IMR-90 (cell line): ENCODE results near the gene IQSEC1. TPM values are rescaled to one million over a fixed set of nuclear protein-coding genes. Genes with fewer than 3 reads are reported as not detected.

Experiments
- ATAC-seq: fragments of 200-7000 bp; cut with Tn5 transposase; 2 replicates; pipeline ENCODE4 v1.9.1; 2020; ENCODE audit warnings: low read depth, mild to moderate bottlenecking, moderate library complexity
- BruUV-seq: library from RNA; stranded (reverse); fragments of 400-500 nt; replicated peaks from 2 replicates; lab custom pipeline; 2021; lab: Mats Ljungman, UMichigan
- CTCF ChIA-PET: fragments of 300-600 bp; formaldehyde crosslinking; extraction: SDS; loops from one replicate; lab custom pipeline; 2021; ENCODE audit warnings: antibody characterized with exemption; lab: Yijun Ruan, JAX
- POLR2A ChIA-PET: fragments of 300-600 bp; sonication (Branson Sonifier 250); formaldehyde crosslinking; loops from one replicate; lab custom pipeline; 2022; ENCODE audit warnings: antibody characterized with exemption; ENCODE audit not compliant: unreplicated experiment; lab: Charles Lee
- DNase-seq: peaks from one replicate; pipeline ENCODE4 v3.0.0; 2013
- H2AFZ ChIP-seq: replicated peaks from 2 replicates; pipeline ENCODE3; 2013; ENCODE audit warnings: low read length, mild to moderate bottlenecking; ENCODE audit not compliant: poor library complexity
- H2AK5ac ChIP-seq: 2 replicates; pipeline ENCODE4 v1.6.1; 2013; ENCODE audit warnings: low read depth, low read length, inconsistent platforms
- H2AK9ac ChIP-seq: replicated peaks from 2 replicates; pipeline ENCODE3; 2013; ENCODE audit warnings: mild to moderate bottlenecking, low read depth, low read length, moderate library complexity; ENCODE audit not compliant: poor library complexity
- H2BK120ac ChIP-seq: 2 replicates; pipeline ENCODE4 v1.6.1; 2013; ENCODE audit warnings: low read depth, low read length, inconsistent platforms
- H2BK15ac ChIP-seq: 3 replicates; pipeline ENCODE4 v1.6.1; 2013; ENCODE audit warnings: low read depth, low read length, inconsistent platforms
- H2BK20ac ChIP-seq: 2 replicates; pipeline ENCODE4 v1.6.1; 2013; ENCODE audit warnings: low read depth, mild to moderate bottlenecking, inconsistent platforms, low read length, moderate library complexity
- H2BK5ac ChIP-seq: 2 replicates; pipeline ENCODE4 v1.6.1; 2013; ENCODE audit warnings: mild to moderate bottlenecking, low read depth, low read length, inconsistent platforms; ENCODE audit not compliant: poor library complexity, severe bottlenecking
- H3K14ac ChIP-seq: replicated peaks from 2 replicates; pipeline ENCODE4 v1.6.1; 2013; ENCODE audit warnings: low read depth, low read length, inconsistent platforms
- H3K18ac ChIP-seq: 2 replicates; pipeline ENCODE4 v1.6.1; 2013; ENCODE audit warnings: low read depth, low read length, control low read depth
- H3K23ac ChIP-seq: 2 replicates; pipeline ENCODE4 v1.6.1; 2013; ENCODE audit warnings: low read depth, low read length, inconsistent platforms
- H3K27ac ChIP-seq: 2 replicates; pipeline ENCODE4 v1.5.1; 2013; ENCODE audit warnings: mild to moderate bottlenecking, control low read depth, low read length; ENCODE audit not compliant: insufficient read depth
- H3K27me3 ChIP-seq: 2 replicates; pipeline ENCODE4 v1.6.1; 2013; ENCODE audit warnings: low read length; ENCODE audit not compliant: control insufficient read depth, insufficient read depth
- H3K36me3 ChIP-seq: 2 replicates; pipeline ENCODE4 v1.6.1; 2013; ENCODE audit warnings: low read length, mixed read lengths; ENCODE audit not compliant: control insufficient read depth, insufficient read depth
- H3K4ac ChIP-seq: 2 replicates; pipeline ENCODE4 v1.6.1; 2013; ENCODE audit warnings: low read depth, low read length, inconsistent platforms
- H3K4me1 ChIP-seq: 2 replicates; pipeline ENCODE4 v1.6.1; 2013; ENCODE audit warnings: low read length, mixed read lengths; ENCODE audit not compliant: control insufficient read depth, insufficient read depth
- H3K4me2 ChIP-seq: 2 replicates; pipeline ENCODE4 v1.6.1; 2013; ENCODE audit warnings: low read depth, mild to moderate bottlenecking, control low read depth, low read length, moderate library complexity
- H3K4me3 ChIP-seq: 2 replicates; pipeline ENCODE4 v1.5.1; 2013; ENCODE audit warnings: low read depth, mild to moderate bottlenecking, control low read depth, low read length, moderate library complexity; ENCODE audit not compliant: insufficient read depth
- H3K56ac ChIP-seq: 2 replicates; pipeline ENCODE4 v1.6.1; 2013; ENCODE audit warnings: low read length, inconsistent platforms; ENCODE audit not compliant: insufficient read depth; ENCODE audit errors: extremely low read depth
- H3K79me1 ChIP-seq, 2 experiments: 2 replicates each; pipeline ENCODE4 v1.6.1; 2013; ENCODE audit warnings: low read length in 2 of 2, inconsistent platforms in 1 of 2, low read depth in 1 of 2
- H3K9ac ChIP-seq: 2 replicates; pipeline ENCODE4 v1.6.1; 2013; ENCODE audit warnings: low read depth, low read length, control low read depth
- H3K9me1 ChIP-seq: 2 replicates; pipeline ENCODE4 v1.6.1; 2013; ENCODE audit warnings: low read length, inconsistent platforms; ENCODE audit not compliant: insufficient read depth
- H3K9me3 ChIP-seq: 2 replicates; pipeline ENCODE4 v1.6.1; 2013; ENCODE audit warnings: low read length; ENCODE audit not compliant: control insufficient read depth, insufficient read depth
- H4K20me1 ChIP-seq: 2 replicates; pipeline ENCODE4 v1.6.1; 2013; ENCODE audit warnings: low read length, inconsistent platforms; ENCODE audit not compliant: insufficient read depth
- H4K5ac ChIP-seq: 2 replicates; pipeline ENCODE4 v1.6.1; 2013; ENCODE audit warnings: mild to moderate bottlenecking, low read depth, low read length, control low read depth
- H4K8ac ChIP-seq, 2 experiments: 2 replicates each; pipeline ENCODE4 v1.6.1; 2013; ENCODE audit warnings: low read depth in 2 of 2, low read length in 2 of 2, control low read depth in 1 of 2, inconsistent platforms in 1 of 2
- H4K91ac ChIP-seq: 2 replicates; pipeline ENCODE4 v1.6.1; 2013; ENCODE audit warnings: low read depth, low read length, inconsistent platforms; ENCODE audit not compliant: insufficient read depth
- BHLHE40 ChIP-seq: fragments of 150-350 bp; IDR thresholded peaks from 2 replicates; pipeline ENCODE4 v1.6.1; 2016; ENCODE audit warnings: mild to moderate bottlenecking, low read depth, low read length
- CHD1 ChIP-seq: IDR thresholded peaks from 2 replicates; pipeline ENCODE4 v1.6.1; 2012; ENCODE audit warnings: low read depth, low read length, improper control_type of control experiment
- CTCF ChIP-seq: conservative IDR thresholded peaks from 2 replicates; pipeline ENCODE4 v1.5.1; 2012; ENCODE audit warnings: mild to moderate bottlenecking, low read depth, low read length, improper control_type of control experiment
- ELK1 ChIP-seq: fragments of 150-350 bp; IDR thresholded peaks from 2 replicates; pipeline ENCODE4 v1.6.1; 2016; ENCODE audit warnings: low read depth, mild to moderate bottlenecking, low read length, moderate library complexity, borderline replicate concordance
- FOS ChIP-seq: fragments of 150-350 bp; IDR thresholded peaks from 2 replicates; pipeline ENCODE4 v1.6.1; 2016; ENCODE audit warnings: low read depth, low read length
- MAFK ChIP-seq: IDR thresholded peaks from 2 replicates; pipeline ENCODE4 v1.6.1; 2012; ENCODE audit warnings: low read depth, low read length, improper control_type of control experiment
- MAZ ChIP-seq: IDR thresholded peaks from 2 replicates; pipeline ENCODE4 v1.6.1; 2012; ENCODE audit warnings: low read depth, mild to moderate bottlenecking, low read length, improper control_type of control experiment, moderate library complexity, borderline replicate concordance
- MXI1 ChIP-seq: IDR thresholded peaks from 2 replicates; pipeline ENCODE4 v1.6.1; 2012; ENCODE audit warnings: low read depth, mild to moderate bottlenecking, low read length, moderate library complexity, borderline replicate concordance
- NFE2L2 ChIP-seq: fragments of 150-350 bp; IDR thresholded peaks from 2 replicates; pipeline ENCODE4 v1.6.1; 2016; ENCODE audit warnings: low read depth, mild to moderate bottlenecking, low read length
- POLR2A ChIP-seq: IDR thresholded peaks from 2 replicates; pipeline ENCODE4 v1.6.1; 2012; ENCODE audit warnings: mild to moderate bottlenecking, low read depth, low read length
- RAD21 ChIP-seq: IDR thresholded peaks from 2 replicates; pipeline ENCODE4 v1.6.1; 2012; ENCODE audit warnings: low read length, improper control_type of control experiment
- RCOR1 ChIP-seq: IDR thresholded peaks from 2 replicates; pipeline ENCODE4 v1.6.1; 2012; ENCODE audit warnings: mild to moderate bottlenecking, low read length, improper control_type of control experiment; ENCODE audit not compliant: insufficient replicate concordance
- RFX5 ChIP-seq: IDR thresholded peaks from 2 replicates; pipeline ENCODE4 v1.8.0; 2012; ENCODE audit warnings: low read depth, mild to moderate bottlenecking, low read length, moderate library complexity
- SMC3 ChIP-seq: fragments of 150-350 bp; IDR thresholded peaks from 2 replicates; pipeline ENCODE4 v1.6.1; 2016; ENCODE audit warnings: low read depth, mild to moderate bottlenecking, antibody characterized with exemption, low read length, moderate library complexity
- WGBS, 2 experiments: methylation state at CpG; one replicate each; pipeline versions ENCODE4 v1.1.5 to v1.1.7; 2013; ENCODE audit warnings: missing lambda C conversion rate in 2 of 2; ENCODE audit not compliant: insufficient read length in 1 of 2; ENCODE audit errors: extremely low coverage in 2 of 2; 5-methylcytosine and 5-hydroxymethylcytosine counted together
- dilution Hi-C: fragments of 300-500 bp; cut with HindIII; formaldehyde crosslinking; loops from one replicate; pipeline ENCODE4 v1.14.3; 2018; ENCODE audit warnings: low sequenced_read_pairs; ENCODE audit not compliant: unreplicated experiment
- in situ Hi-C: fragments of 300-500 bp; cut with MboI; formaldehyde crosslinking; loops from 3 replicates; pipeline ENCODE4 v1.14.3; 2019; ENCODE audit warnings: low sequenced_read_pairs, inconsistent platforms, mixed read lengths
- intact Hi-C: fragments of 100-400 bp; cut with micrococcal nuclease; formaldehyde crosslinking; loops from 2 replicates; pipeline ENCODE4 v1.10.0; 2022
- polyA plus RNA-seq, 3 experiments: library from polyadenylated mRNA; depleted of rRNA; stranded (reverse); fragments of >200 nt; gene quantifications; 2 replicates each; pipeline ENCODE4 v1.2.3, GENCODE V29; 2012; ENCODE audit warnings: low replicate concordance in 1 of 3
- total RNA-seq: library from RNA; depleted of rRNA; stranded (reverse); fragments of >200 nt; gene quantifications from 2 replicates; pipeline ENCODE4 v1.2.3, GENCODE V29; 2012

Gene IQSEC1
- total and polyA plus RNA-seq, 2 of the 4 experiments (the other 2 are of a cell fraction), result 5.9 to 11.9 TPM

- in situ Hi-C loops, result no loop called here
- Histone ChIP-seq H3K9me1 (no peaks in the 10 kb centered on the region), H3K4ac (no peak overlapping the region), H3K18ac (no peak overlapping the region), H2AK9ac (no peak overlapping the region), H3K9ac (no peak overlapping the region), H4K8ac (no peak overlapping the region), H4K91ac (no peak overlapping the region), H2BK20ac (no peak overlapping the region), H3K23ac (no peak overlapping the region), H3K4me1 (no peaks in the 10 kb centered on the region), H2BK120ac (no peak overlapping the region), H2AK5ac (no peak overlapping the region), H2AFZ (no peak overlapping the region), H3K14ac (no peak overlapping the region), H4K5ac (no peak overlapping the region), H3K79me1 (no peaks in the 10 kb centered on the region), H3K9me3 (no peaks in the 10 kb centered on the region), H3K27ac (no peak overlapping the region), H4K20me1 (no peaks in the 10 kb centered on the region), H3K56ac (no peak overlapping the region), H3K4me3 (no peak overlapping the region), H2BK5ac (no peak overlapping the region), H3K36me3 (no peaks in the 10 kb centered on the region), H2BK15ac (no peak overlapping the region), H3K4me2 (no peak overlapping the region), H3K27me3 (peaks cover 25% of the 10 kb centered on the region; the same call in 1 of the 2 replicates)
- intact Hi-C loops, result no loop called here
- CTCF ChIA-PET, result interaction anchor here (1.1 kb wide), 1 partner anchor 26 kb away, joined by 3 read pairs; no protein-coding TSS in a partner anchor
- dilution Hi-C loops, result no loop called here
- POLR2A ChIA-PET, result no interaction called here
- 0% methylated on average over 1 of the region's 4 CpGs; no CpG with 5 or more reads in 1 of the 2 experiments for whole genome bisulfite sequencing, 2 experiments
- no peak for DNase-seq
- ATAC-seq, result no peak
- no TSS peak for BruUV-seq
- no peak for TF ChIP-seq BHLHE40
- TF ChIP-seq MAFK, result no peak
- no peak for TF ChIP-seq RAD21
- TF ChIP-seq MAZ, result no peak
- no peak for TF ChIP-seq FOS
- TF ChIP-seq SMC3, result no peak
- TF ChIP-seq NFE2L2, result no peak
- no peak for TF ChIP-seq CHD1
- no peak for TF ChIP-seq POLR2A
- TF ChIP-seq RCOR1, result no peak
- TF ChIP-seq MXI1, result no peak
- TF ChIP-seq CTCF, result no peak
- TF ChIP-seq RFX5, result no peak
- no peak for TF ChIP-seq ELK1
These were observed 7.5 kb downstream of the IQSEC1 start for GRCh38 chr3:13065727-13066126.
